Kidney epithelial cell (primary cell): Measurements from ENCODE around the gene GOLT1A. TPM values are rescaled to one million over a fixed set of nuclear protein-coding genes. Genes with fewer than 3 reads are reported as not detected.
"Not testable (repeated sequence)": the region's sequence is repeated elsewhere in the genome, so short reads cannot be mapped to it uniquely, and the experiment has no call there.

Source experiments
- DNase-seq: peaks from one replicate; pipeline ENCODE4 v3.0.0-alpha.2; 2010; ENCODE audit warnings: low read depth
- H3K27me3 ChIP-seq: 2 replicates; pipeline ENCODE4 v1.6.0; 2011; ENCODE audit warnings: low read length; ENCODE audit not compliant: control insufficient read depth, insufficient read depth
- H3K36me3 ChIP-seq: 2 replicates; pipeline ENCODE4 v1.5.1; 2011; ENCODE audit warnings: low read length; ENCODE audit not compliant: control insufficient read depth, insufficient read depth
- H3K4me3 ChIP-seq: 2 replicates; pipeline ENCODE4 v1.5.1; 2011; ENCODE audit warnings: low read depth, mild to moderate bottlenecking, control low read depth, low read length
- total RNA-seq: library from RNA; depleted of rRNA; stranded (reverse); fragments of >200 nt; gene quantifications from 2 replicates; pipeline ENCODE4 v1.2.3, GENCODE V29; 2015
- TF ChIP-seq, protein P1 (sequence below): IDR thresholded peaks from 2 replicates; pipeline ENCODE4 v1.5.1; 2011; ENCODE audit warnings: mild to moderate bottlenecking, moderate library complexity, low read length, control low read depth, inconsistent platforms; ENCODE audit not compliant: insufficient read depth, poor library complexity, severe bottlenecking

The GOLT1A gene
- total RNA-seq, 1 donor from 2014 or later = 5.0 TPM

- Histone ChIP-seq H3K4me3 (no peak overlapping the region), H3K27me3 (no peaks in the 10 kb centered on the region), H3K36me3 (no peaks in the 10 kb centered on the region)
- TF ChIP-seq, protein P1, sequence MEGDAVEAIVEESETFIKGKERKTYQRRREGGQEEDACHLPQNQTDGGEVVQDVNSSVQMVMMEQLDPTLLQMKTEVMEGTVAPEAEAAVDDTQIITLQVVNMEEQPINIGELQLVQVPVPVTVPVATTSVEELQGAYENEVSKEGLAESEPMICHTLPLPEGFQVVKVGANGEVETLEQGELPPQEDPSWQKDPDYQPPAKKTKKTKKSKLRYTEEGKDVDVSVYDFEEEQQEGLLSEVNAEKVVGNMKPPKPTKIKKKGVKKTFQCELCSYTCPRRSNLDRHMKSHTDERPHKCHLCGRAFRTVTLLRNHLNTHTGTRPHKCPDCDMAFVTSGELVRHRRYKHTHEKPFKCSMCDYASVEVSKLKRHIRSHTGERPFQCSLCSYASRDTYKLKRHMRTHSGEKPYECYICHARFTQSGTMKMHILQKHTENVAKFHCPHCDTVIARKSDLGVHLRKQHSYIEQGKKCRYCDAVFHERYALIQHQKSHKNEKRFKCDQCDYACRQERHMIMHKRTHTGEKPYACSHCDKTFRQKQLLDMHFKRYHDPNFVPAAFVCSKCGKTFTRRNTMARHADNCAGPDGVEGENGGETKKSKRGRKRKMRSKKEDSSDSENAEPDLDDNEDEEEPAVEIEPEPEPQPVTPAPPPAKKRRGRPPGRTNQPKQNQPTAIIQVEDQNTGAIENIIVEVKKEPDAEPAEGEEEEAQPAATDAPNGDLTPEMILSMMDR = no peak
- DNase-seq = no peak
Measured at GRCh38 chr1:204241050-204241449, 27.3 kb upstream of the GOLT1A start.

DNA sequence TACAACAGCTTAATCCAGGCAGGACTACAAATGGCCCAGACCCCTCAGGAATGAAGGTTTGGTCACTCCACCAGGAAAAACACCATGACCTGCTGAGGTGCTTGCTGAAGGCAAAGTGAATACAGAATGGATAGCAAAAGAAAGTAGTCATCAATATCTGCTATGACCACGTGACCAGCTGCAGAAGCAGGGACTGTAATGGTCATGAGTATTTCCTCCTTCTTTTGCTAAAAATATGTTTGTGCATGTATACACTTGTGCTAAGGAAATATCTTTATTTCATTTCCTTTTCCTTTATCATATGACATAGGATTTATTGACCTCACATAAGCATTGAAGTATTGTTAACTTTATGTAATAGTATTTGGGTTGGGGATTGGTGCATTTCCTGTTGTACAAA, 26.4 kb upstream of the GOLT1A start:
- Histone ChIP-seq H3K27me3 (no peaks in the 10 kb centered on the region), H3K4me3 (no peak overlapping the region), H3K36me3 (no peaks in the 10 kb centered on the region)
- DNase-seq = no peak
- TF ChIP-seq, protein P1 = no peak

DNA sequence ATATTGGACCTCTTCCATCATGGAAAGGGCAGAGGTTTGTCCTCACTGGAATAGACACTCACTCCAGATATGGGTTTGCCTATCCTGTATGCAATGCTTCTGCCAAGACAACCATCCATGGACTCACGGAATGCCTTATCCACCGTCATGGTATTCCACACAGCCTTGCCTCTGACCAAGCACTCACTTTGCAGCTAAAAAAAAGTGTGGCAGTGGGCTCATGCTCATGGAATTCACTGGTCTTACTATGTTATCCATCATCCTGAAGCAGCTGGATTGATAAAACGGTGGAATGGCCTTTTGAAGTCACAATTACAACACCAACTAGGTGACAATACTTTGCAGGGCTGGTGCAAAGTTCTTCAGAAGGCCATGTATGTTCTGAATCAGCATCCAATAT, 25.6 kb upstream of the GOLT1A start:
- not testable (repeated sequence) for H3K4me3 ChIP-seq, H3K36me3 ChIP-seq, H3K27me3 ChIP-seq, DNase-seq

DNA sequence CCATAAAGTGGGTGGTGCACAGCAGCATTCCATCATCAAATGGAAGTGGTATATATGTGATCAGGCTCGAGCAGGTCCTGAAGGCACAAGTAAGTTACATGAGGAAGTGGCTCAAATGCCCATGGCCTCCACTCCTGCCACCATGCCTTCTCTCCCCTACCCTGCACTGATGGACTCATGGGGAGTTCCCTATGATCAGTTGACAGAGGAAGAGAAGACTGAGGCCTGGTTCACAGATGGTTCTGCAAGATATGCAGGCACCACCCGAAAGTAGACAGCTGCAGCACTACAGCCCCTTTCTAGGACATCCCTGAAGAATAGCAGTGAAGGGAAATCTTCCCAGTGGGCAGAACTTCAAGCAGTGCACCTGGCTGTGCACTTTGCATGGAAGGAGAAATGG, 24.7 kb upstream of the GOLT1A start:
- not testable (repeated sequence) for H3K27me3 ChIP-seq

GRCh38 chr1:204237515-204237914, 23.7 kb upstream of the GOLT1A start:
- not testable (repeated sequence) for DNase-seq, H3K4me3 ChIP-seq, H3K27me3 ChIP-seq, H3K36me3 ChIP-seq

More for the DNA sequence above, 24.7 kb upstream of the GOLT1A start:
- H3K36me3 ChIP-seq, DNase-seq, H3K4me3 ChIP-seq: not testable (repeated sequence)

- no peaks in the 10 kb centered on the region for H3K27me3 ChIP-seq
- H3K4me3 ChIP-seq = no peak overlapping the region
- peaks cover 2% of the 10 kb centered on the region for H3K36me3 ChIP-seq
- TF ChIP-seq, protein P1 = no peak
- DNase-seq = no peak
Measured at GRCh38 chr1:204232526-204232925, 18.7 kb upstream of the GOLT1A start.

- H3K36me3 ChIP-seq = peaks cover 4% of the 10 kb centered on the region
- H3K27me3 ChIP-seq = no peaks in the 10 kb centered on the region
- no peak for DNase-seq
- TF ChIP-seq, protein P1 = no peak
- H3K4me3 ChIP-seq = no peak overlapping the region
Measured at GRCh38 chr1:204230211-204230610, 16.4 kb upstream of the GOLT1A start.

GRCh38 chr1:204228896-204229295, 15.1 kb upstream of the GOLT1A start:
- TF ChIP-seq, protein P1 = no peak
- DNase-seq = no peak
- Histone ChIP-seq H3K27me3 (no peaks in the 10 kb centered on the region), H3K4me3 (no peak overlapping the region), H3K36me3 (peaks cover 4% of the 10 kb centered on the region)
